HG03469 (cell line): ENCODE measurements around the gene CALHM4.

Experiments used
- ATAC-seq: cut with Tn5 transposase; IDR thresholded peaks from one replicate; pipeline ENCODE4 v1.9.1; 2021; ENCODE audit warnings: mild to moderate bottlenecking, moderate library complexity, moderate number of reproducible peaks; ENCODE audit not compliant: unreplicated experiment

The CALHM4 gene, protein sequence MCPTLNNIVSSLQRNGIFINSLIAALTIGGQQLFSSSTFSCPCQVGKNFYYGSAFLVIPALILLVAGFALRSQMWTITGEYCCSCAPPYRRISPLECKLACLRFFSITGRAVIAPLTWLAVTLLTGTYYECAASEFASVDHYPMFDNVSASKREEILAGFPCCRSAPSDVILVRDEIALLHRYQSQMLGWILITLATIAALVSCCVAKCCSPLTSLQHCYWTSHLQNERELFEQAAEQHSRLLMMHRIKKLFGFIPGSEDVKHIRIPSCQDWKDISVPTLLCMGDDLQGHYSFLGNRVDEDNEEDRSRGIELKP

DNA sequence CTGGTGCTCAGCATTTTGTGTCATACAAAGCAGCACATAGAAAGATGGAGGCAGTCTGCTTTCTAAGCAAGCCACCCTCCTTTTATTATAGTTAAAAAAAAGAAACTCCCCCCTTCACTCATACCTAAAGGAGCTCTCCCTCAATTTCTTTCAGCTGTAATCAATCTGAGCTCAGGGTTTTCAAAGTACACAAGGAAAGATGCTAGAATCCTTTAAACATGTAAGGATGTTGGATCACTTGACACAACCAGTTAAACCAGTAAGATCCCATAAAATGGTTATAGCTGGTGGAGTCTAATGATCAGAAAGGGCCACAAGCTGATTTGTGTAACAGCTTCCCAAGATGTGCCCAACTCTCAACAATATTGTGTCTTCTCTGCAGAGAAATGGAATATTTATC is at the start of gene CALHM4:
CALHM4 (plus strand) TSS at position 301 of the 400 bp plus-strand sequence; CDS start at position 344, 43 bp downstream.
- no peak for ATAC-seq

DNA sequence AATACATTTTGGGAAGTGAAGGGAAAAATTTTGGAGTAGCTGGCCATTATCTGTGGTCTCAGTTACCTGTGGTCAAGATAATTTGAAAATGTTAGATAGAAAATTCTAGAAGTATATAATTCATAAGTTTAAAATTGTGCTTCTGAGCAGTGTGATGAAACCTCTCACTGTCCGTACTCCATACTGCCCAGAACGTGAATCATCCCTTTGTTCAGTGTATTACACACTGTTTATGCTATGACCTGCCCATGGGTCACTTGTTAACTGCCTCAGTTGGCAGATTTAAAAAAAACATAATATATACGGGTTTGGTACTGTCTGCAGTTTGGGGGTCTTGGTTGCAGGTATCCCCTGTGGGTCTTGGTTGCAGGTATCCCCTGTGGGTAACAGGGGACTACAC is 46.2 kb upstream of the CALHM4 start:
- no peak for ATAC-seq

DNA sequence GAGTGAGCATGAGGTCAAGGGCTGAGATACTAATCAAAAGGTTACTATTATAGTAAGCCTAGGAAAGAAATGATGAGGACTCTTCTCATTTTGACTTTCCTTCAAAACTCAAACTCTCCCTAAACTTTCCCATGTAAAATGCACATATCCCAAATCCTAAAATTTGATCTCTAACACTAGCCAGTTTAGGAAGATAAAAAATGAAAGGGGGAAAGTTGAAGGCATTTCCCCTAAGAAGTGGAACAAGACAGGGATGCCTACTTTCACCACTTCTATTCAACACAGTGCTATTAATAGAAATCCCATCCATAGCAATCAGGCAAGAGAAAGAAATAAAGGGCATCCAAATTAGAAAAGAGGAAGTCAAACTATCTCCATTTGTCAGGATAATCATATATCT is 45.0 kb upstream of the CALHM4 start:
- ATAC-seq = no peak

DNA sequence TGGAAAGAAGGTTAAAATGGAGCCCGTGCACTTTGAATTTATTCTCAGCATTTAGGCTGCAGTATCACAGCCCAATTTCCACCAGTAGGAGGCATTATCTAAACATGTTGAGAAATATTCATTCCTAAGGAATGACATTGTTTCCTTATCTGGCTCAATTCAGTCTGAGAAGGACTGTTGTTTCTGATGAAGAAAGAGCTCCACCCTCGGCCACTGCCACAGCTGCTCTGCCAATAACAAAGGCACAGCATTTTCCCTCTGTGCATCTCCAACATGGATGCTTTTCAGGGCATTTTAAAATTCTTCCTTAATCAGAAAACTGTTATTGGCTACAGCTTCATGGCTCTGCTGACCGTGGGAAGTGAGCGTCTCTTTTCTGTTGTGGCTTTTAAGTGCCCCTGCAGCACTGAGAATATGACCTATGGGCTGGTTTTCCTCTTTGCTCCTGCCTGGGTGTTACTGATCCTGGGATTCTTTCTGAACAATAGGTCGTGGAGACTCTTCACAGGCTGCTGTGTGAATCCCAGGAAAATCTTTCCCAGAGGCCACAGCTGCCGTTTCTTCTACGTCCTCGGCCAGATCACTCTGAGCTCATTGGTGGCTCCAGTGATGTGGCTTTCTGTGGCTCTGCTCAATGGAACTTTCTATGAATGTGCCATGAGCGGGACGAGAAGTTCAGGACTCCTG is 42.0 kb upstream of the CALHM4 start, which contains the start of gene CALHM5:
CALHM5 (plus strand) TSS at position 216 of the 687 bp plus-strand sequence; CDS start at position 274, 58 bp downstream.
- ATAC-seq = no peak

DNA sequence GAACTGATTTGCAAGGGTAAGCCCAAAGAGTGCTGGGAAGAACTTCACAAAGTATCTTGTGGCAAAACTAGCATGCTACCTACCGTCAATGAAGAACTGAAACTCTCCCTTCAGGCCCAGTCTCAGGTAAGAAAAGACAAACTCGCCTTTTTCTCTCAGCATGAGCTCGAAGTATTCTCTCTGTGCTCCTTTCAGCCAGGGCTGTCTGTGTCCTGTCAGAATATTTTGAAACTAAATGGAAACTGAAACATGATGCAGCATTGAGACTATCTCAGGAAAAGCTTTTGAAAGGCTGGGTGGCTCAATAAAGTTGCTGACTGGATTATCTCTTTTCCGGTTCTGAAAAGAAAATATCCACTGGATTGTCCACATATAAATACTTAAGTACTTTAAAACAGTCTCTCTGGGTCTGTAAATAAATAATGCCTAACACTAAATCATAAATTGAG is 41.4 kb upstream of the CALHM4 start:
- ATAC-seq = peak; percentile 89

DNA sequence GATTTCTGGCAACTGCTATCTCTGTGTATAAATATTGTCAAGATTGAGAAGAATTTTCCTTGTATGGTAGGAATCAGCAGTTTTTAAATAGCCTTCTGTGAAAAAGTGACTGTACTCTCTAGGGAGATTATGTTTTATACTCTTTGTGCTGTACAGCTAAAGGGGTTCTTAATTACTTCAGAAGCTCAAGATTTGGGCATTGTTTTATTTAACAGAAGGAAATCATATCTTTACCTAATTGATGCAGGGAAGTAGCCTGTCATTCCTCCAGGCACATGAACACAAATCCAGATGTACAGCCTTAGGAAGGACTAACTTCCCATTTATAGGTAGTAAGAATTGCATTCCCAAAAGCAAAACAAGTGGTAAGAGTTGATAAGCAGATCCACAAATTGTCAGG is 40.8 kb upstream of the CALHM4 start:
- ATAC-seq = no peak

DNA sequence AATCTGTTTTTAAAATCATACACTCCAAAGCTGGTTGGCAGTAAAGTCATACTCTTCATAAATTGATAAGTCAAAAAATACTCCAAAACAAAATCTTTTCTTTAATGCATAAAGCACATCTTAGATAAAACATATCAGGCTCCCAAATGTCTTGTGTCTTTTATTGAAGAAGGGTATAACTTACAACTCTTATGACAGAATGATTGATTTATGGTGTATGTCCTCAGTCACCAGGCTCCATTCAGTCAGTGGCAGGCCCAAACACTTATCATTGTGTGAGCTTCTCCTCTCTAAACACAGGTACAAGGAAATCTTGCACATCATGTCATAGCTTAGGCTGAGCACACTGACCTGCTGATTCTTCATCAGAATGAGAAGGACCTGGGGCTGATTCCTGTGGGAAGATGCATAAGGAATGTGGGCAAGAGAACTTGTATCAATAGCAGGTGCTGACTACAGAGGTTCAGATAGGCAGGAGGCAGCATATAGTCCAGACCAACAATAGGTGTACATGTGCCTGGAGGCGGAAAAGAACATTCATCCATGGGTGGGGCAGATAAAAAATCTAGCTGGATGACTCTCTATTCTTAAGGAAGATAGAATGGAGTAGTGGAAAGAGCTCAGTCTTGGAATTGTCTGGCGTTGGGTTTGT is 40.2 kb upstream of the CALHM4 start:
- ATAC-seq = no peak

DNA sequence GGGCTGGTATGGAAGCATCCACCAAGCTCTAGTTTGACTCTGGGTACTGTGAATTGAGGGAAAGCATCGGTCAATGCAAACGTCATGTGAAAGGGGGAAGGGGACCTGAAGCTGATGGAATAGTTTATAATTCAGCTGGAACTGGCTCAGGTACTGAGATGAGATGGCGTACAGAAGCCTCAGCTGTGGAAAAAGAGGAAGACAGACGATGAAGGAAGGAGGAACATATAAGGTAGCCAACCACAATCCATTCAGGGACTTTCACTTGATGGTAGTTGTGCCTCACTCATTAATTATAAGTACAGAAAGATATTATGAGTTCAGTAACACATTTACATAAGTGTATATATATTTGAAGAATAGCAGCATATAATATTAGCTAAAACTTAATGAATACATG is 39.4 kb upstream of the CALHM4 start:
- ATAC-seq = no peak

DNA sequence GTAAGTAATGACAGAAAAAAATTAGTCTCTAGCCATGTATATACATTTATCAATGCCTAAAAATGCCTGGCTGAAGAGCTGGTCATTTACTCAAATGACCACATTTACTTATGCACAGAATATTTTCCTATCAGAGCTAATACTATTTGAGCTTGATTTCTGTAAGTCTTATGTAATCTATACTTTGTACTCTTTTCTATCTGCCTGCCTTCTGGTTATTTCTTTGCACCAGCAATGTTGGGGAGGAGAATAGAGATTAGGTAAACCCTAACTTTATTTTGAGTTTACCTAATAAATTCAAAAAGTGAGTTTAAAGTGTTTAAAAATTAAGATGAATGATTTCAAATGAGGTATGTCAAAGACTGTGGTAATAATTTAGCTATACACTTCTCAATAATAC is 38.4 kb upstream of the CALHM4 start:
- ATAC-seq = no peak

DNA sequence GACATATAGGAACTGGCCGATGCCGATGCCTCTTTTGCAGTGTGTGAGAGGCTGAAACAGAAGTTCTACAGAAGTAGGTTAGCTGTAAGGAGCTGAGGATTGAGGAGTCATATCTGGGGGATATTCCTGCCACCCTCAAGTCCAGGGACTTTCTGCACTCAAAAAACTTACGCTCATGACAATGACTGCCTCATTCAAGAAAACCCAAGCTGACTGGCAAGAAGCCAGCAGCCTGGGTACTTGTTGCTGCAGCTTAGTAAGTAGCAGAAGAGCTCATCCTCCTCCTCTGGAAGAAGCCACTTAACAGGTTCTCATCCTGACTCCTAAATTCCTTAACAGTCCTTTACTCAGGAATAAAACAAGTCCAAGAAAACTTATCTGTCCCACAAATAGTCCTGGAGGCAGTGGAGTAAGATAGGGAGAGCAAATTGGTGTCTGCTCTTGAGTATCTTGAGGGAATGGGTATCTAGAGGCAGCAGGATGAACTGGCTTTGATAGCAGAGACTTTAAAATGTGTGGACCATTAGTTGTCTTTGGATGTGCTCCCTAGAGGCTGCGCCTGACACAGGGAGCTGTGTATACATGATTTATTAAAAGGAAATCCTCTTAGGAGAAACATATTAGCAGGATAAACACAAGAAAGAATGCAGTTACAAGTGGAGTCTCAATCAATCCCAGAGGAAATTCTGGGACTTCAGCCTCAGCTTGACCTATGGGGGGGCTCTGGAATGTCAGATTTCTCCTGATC is 34.8 kb upstream of the CALHM4 start:
- ATAC-seq = no peak

DNA sequence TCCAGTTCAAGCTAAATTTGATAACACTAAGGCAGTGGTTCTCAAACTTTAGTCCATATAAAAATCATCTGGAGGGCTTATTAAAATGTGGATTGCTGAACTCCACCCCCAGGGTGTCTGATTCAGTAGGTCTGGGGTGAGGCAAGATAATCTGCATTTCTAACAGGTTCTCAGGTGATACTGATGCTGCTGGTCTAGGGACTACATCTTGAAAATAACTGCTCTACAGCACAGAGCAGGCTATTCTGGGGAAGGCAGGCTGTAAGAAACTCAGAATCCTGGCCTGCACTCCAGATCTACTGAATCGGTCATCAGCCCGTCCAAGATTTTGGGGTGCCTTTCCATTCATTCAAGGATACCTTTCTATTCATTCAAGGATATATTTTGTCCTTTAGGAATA is 30.7 kb upstream of the CALHM4 start:
- ATAC-seq = no peak

DNA sequence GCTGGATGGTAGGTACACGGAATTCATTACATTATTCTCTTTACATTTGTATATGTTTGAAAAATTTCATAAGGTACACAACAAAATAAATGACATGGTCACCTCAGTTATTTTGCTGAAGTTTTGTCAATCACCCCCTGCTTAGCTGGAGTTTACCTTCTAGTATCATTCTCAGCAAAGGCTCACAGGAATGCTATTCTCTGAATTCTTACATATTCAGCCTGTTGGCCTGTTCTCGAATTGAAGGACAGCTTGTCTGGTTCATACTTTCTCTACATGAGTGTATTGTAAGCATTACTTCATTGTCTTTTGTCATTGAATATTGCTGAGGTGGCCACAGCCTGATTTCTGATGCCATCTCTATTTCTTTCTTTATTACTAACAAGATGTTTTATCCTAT is 29.3 kb upstream of the CALHM4 start:
- no peak for ATAC-seq

DNA sequence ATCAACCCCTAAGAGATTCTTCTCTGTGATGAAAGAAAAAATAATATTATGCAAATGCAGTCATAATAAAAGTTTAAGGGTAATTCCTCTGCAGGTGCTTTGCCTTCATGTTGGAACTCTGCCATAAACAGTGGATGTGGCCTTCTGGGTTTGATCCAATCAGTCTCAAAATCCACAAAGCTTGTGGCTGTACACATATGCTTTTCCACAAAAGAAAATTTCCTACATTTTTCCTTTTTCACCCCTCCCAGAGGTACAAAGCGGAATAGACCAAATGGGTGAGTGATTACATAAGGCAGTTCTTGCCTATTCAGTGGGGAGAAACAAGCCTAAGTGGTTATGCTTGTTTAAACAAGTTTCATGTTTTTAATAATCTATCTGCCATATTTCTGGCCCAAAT is 25.4 kb upstream of the CALHM4 start:
- ATAC-seq = no peak

DNA sequence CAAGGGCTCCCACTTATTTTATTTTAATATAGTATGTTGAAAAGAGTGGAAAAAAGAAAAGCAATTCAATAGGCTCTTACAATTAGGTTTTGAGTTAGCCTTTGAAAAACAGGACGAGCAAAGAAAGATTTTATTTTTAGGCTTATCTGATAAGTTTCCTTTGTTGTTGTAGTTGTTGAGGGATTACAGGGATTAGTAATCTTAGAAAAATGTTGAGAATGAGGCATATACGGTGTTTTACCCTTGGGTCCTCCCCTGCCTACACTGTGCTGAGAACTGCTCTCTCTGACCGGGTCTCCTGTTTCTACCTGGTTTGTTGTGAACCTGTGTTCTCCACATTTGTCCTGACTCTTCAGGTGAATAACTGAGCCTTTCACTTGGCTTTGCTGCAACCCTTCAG is 24.8 kb upstream of the CALHM4 start:
- no peak for ATAC-seq

DNA sequence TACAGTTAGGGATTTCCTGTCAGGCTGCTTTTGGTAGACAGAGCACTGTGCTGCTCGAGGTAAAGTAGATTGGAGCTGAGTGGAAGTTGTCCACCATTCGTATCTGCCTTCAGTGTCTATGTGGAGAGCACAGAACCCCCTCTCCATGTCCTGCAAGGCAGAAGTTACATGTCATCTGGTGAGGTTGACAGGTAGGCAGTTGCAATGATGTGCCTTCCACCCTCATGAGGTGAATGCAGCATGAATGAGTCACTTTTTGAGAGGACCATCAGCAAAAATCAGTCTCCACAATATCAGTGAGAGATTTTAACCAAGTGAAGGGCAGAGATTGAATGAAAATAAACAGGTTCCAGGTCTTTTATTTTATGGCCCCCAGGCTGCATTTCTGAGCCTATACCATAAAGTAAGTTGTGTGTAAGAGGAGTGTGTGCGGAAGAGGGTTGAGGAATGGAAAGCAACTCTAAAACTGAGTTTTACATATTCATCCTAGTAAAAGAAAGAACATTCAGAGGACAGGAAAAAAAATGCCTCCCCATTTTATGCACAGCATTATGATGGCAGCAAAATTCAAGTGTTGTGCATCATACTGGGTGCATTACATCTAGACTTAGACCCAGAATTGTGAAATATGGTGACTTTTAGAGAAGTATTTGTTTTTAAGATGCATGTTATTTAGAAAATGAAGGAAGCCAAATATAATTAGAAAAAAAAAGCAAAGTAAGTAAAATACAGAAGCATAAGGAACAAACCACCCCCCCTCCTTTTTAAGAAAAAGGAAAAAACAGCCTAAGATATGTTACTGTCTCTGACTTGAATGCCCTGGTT is 23.9 kb upstream of the CALHM4 start:
- ATAC-seq = no peak

DNA sequence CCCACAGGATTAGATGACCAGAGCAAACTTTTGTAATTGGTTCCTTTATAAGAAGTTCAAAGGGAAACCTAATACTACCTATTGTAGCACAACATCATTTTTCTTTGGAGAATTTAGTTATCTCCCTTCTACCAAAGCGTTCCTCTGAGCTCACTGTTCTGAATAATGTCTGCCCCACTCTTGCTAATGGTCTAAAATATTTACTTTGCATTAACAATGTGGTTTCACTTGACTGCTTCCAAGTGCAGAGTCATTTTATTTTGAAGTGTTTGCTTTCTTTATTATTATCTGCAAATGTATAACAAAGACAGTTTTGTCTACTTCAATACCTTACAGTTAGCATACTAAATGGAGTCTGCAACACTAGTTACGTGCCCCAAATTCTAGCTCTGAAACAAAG is 23.1 kb upstream of the CALHM4 start:
- ATAC-seq = no peak

DNA sequence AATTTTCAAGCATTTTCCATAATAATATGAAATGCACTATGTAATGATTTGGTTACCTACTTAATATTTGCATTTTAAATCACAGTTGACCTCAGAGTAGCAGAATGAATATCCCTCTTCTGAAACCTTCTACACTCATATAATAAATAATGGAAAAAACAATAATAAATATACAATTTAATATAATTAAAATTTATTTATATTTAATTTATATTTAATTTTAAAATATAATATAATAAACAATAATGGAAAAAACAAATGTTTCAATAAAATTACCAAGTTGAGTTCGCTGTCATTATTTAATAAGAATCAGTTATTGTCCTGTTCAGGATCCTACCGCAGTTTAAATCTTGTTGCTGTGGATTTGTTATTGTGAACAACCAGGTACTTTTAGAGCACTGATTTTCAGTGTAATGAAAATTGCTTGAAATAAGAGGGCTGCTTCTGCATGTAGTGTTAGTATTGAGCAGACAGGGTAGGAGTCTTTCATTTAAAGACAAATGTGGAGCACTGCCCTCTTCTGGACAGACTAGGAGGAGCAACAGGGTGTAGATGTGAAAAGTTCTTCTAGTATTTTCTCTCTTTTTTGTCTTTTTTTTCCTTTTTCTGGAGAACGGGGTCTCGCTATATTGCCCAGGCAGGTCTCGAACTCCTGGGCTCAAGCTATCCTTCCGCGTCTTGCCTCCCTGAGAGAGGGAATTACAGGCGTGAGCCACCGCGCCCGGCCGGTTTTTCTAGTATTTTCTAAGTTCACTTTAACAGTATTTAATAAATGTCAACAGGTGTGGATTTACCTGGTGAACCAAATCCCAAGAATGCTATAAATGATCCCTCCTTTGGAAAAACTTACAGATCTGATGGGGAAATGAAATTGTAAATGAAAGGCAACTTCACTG is 21.6 kb upstream of the CALHM4 start:
- peak; percentile 76 for ATAC-seq

DNA sequence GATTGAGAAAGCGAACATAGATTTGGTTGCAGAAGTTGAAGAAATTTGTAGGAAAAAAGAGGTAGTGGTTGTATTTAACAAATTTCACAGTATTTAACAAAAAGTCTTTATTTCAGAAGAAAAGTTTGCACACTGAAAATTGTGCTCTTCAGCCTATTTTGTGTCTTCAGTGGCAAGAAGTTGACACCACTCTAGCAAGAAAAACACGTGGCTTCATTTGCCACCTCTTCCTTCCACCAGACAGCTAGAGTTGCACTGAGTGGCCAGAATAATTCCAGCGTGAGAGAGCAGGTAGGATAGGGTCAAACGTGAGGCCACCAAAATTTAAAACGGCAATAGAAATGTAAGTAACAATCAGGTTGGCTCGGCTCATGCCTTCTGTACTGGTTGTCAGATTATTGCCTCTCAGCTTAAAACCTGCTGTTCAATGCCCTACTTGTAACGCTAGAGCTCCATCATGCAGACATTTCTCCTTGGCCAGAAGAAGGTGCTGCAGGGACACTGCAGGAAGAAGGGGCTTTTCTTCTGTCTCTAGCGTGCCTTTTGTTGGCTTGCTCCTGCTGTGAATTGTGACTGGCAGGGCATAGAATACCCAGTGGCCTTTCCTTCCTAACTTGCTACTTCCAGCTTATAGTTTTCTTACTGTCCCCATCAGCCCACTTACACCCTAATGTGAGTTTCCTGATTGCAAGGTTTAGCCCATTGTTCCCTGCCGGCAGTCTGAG is 20.2 kb upstream of the CALHM4 start:
- no peak for ATAC-seq

DNA sequence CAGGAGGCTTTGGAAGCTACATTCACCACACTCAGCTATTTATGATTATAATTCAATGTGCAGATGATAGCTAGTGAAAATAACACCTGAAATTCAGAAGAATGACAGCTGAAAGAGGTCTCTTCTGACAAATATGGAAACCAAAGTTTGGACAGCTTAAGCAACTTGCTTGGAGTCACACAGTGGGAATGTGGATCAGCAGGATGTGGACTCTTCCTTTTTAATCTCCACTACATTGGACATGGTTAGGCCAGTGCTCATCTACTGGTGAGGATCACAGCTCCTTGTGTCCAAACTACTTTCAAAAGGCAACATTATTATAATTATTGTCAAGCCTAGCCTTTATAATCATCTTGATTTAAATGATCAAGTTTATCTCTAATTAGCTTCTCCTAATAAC is 18.4 kb upstream of the CALHM4 start:
- no peak for ATAC-seq
